GM12878 (cell line): ENCODE results near the gene GPRC5B. TPM values are rescaled to one million over a fixed set of nuclear protein-coding genes. Genes with fewer than 3 reads are reported as not detected.

Source experiments
- ATAC-seq: fragments of 200-7000 bp; cut with Tn5 transposase; 3 replicates; pipeline ENCODE4 v1.9.1; 2020; ENCODE audit warnings: mild to moderate bottlenecking, moderate library complexity
- BruUV-seq: library from RNA; stranded (reverse); fragments of 400-500 nt; replicated peaks from 2 replicates; lab custom pipeline; 2021; lab: Mats Ljungman, UMichigan
- CTCF ChIA-PET: fragments of 300-600 bp; sonication (Branson Sonifier 250); formaldehyde crosslinking; extraction: SDS; loops from one replicate; lab custom pipeline; 2021; ENCODE audit warnings: inconsistent platforms; lab: Yijun Ruan, JAX
- POLR2A ChIA-PET: fragments of 350-600 bp; formaldehyde crosslinking; extraction: SDS; loops from one replicate; lab custom pipeline; 2021; ENCODE audit warnings: inconsistent platforms; lab: Charles Lee
- RAD21 ChIA-PET: fragments of 300-600 bp; sonication (Branson Sonifier 250); formaldehyde crosslinking; loops from one replicate; lab custom pipeline; 2023; ENCODE audit warnings: antibody characterized with exemption; ENCODE audit not compliant: unreplicated experiment; lab: Charles Lee
- SMC1A ChIA-PET: fragments of 300-600 bp; sonication (Branson Sonifier 250); formaldehyde crosslinking; loops from one replicate; lab custom pipeline; 2023; ENCODE audit not compliant: unreplicated experiment, uncharacterized antibody; lab: Charles Lee
- DNase-seq: peaks from one replicate; pipeline ENCODE4 v3.0.0-alpha.2; 2011; ENCODE audit warnings: low read depth, low spot score
- FAIRE-seq: peaks from 3 replicates; lab custom pipeline; 2011; peaks lifted over from hg19 to GRCh38; lab: Jason Lieb, UNC
- H2AFZ ChIP-seq: 2 replicates; pipeline ENCODE4 v1.6.0; 2011; ENCODE audit warnings: low read depth, low read length, control low read depth; ENCODE audit not compliant: control insufficient read depth
- H3K27ac ChIP-seq: 2 replicates; pipeline ENCODE4 v1.5.1; 2011; ENCODE audit warnings: control low read depth; ENCODE audit not compliant: control insufficient read depth, insufficient read depth
- H3K27me3 ChIP-seq, 2 experiments: replicated peaks in 1 of 2; 2 replicates each; pipeline versions ENCODE4 v1.6.0 to v1.6.1; 2011; ENCODE audit warnings: low read length in 1 of 2; ENCODE audit not compliant: control insufficient read depth in 2 of 2, insufficient read depth in 2 of 2
- H3K36me3 ChIP-seq, 2 experiments: 2 replicates each; pipeline ENCODE4 v1.5.1; 2011; ENCODE audit warnings: low read length in 1 of 2; ENCODE audit not compliant: control insufficient read depth in 2 of 2, insufficient read depth in 2 of 2
- H3K4me1 ChIP-seq: 2 replicates; pipeline ENCODE4 v1.6.1; 2011; ENCODE audit warnings: mild to moderate bottlenecking, low read length, moderate library complexity, mixed read lengths; ENCODE audit not compliant: control insufficient read depth, insufficient read depth
- H3K4me2 ChIP-seq: 2 replicates; pipeline ENCODE4 v1.6.0; 2011; ENCODE audit warnings: control low read depth; ENCODE audit not compliant: control insufficient read depth, insufficient read depth
- H3K4me3 ChIP-seq: fragments of 200-600 bp; sonication (generic); 2 replicates; pipeline ENCODE4 v1.5.1; 2016
- H3K79me2 ChIP-seq: 2 replicates; pipeline ENCODE4 v1.6.0; 2011; ENCODE audit warnings: low read length; ENCODE audit not compliant: control insufficient read depth, insufficient read depth
- H3K9ac ChIP-seq: 2 replicates; pipeline ENCODE4 v1.8.0; 2011; ENCODE audit warnings: low read length, control low read depth, mixed read lengths; ENCODE audit not compliant: control insufficient read depth, insufficient read depth
- H3K9me3 ChIP-seq: replicated peaks from 3 replicates; pipeline ENCODE4 v1.5.1; 2011; ENCODE audit warnings: mild to moderate bottlenecking, low read length; ENCODE audit not compliant: control insufficient read depth, insufficient read depth
- H4K20me1 ChIP-seq: 2 replicates; pipeline ENCODE4 v1.6.0; 2011; ENCODE audit not compliant: control insufficient read depth, insufficient read depth
- ATF7 ChIP-seq: fragments of 450-650 bp; IDR thresholded peaks from 2 replicates; pipeline ENCODE4 v1.6.1; 2016; ENCODE audit warnings: low read depth, mild to moderate bottlenecking
- ELK1 ChIP-seq: IDR thresholded peaks from 2 replicates; pipeline ENCODE4 v1.6.1; 2012; ENCODE audit warnings: low read depth, low read length, improper control_type of control experiment
- FOS ChIP-seq: IDR thresholded peaks from 3 replicates; pipeline ENCODE4 v1.6.1; 2011; ENCODE audit warnings: borderline replicate concordance; ENCODE audit not compliant: insufficient read length; ENCODE audit errors: extremely low read depth
- HDAC6 ChIP-seq: fragments of 200-600 bp; sonication (generic); IDR thresholded peaks from one replicate; pipeline ENCODE4 v1.8.0; 2017; ENCODE audit warnings: antibody characterized with exemption; ENCODE audit not compliant: unreplicated experiment
- MLLT1 ChIP-seq: fragments of 450-650 bp; IDR thresholded peaks from 2 replicates; pipeline ENCODE4 v1.6.1; 2016; ENCODE audit warnings: mild to moderate bottlenecking
- MXI1 ChIP-seq: fragments of 150-350 bp; IDR thresholded peaks from 2 replicates; pipeline ENCODE4 v1.6.1; 2011; ENCODE audit warnings: low read depth, mild to moderate bottlenecking, inconsistent platforms, low read length, improper control_type of control experiment
- RB1 ChIP-seq: fragments of 450-650 bp; formaldehyde crosslinking; IDR thresholded peaks from 2 replicates; pipeline ENCODE4 v1.6.1; 2017; ENCODE audit warnings: mild to moderate bottlenecking, borderline replicate concordance
- RELA ChIP-seq: fragments of 450-650 bp; IDR thresholded peaks from 2 replicates; pipeline ENCODE4 v1.8.0; 2014; ENCODE audit warnings: borderline replicate concordance; ENCODE audit not compliant: partially characterized antibody
- RUNX3 ChIP-seq: IDR thresholded peaks from 2 replicates; pipeline ENCODE4 v1.6.1; 2012; ENCODE audit warnings: low read length, inconsistent platforms
- SKIL ChIP-seq: fragments of 450-650 bp; IDR thresholded peaks from 2 replicates; pipeline ENCODE4 v1.6.1; 2017; ENCODE audit warnings: mild to moderate bottlenecking, low read depth, inconsistent platforms; ENCODE audit not compliant: poor library complexity, severe bottlenecking
- SUPT20H ChIP-seq: IDR thresholded peaks from 2 replicates; pipeline ENCODE4 v1.6.1; 2011; ENCODE audit warnings: low read depth, mild to moderate bottlenecking, low read length, moderate library complexity, borderline replicate concordance; ENCODE audit not compliant: control insufficient read depth
- TCF12 ChIP-seq: IDR thresholded peaks from 2 replicates; pipeline ENCODE4 v1.6.1; 2011; ENCODE audit warnings: low read depth, mild to moderate bottlenecking, low read length
- ZNF384 ChIP-seq: IDR thresholded peaks from 2 replicates; pipeline ENCODE4 v1.6.1; 2012; ENCODE audit warnings: low read depth, mild to moderate bottlenecking, low read length, improper control_type of control experiment, borderline replicate concordance
- WGBS: methylation state at CpG from one replicate; pipeline ENCODE4 v1.1.6; 2016; ENCODE audit warnings: low lambda C conversion rate; ENCODE audit not compliant: insufficient replicate concordance, insufficient coverage; ENCODE audit errors: missing lambda C conversion rate; 5-methylcytosine and 5-hydroxymethylcytosine counted together
- in situ Hi-C: fragments of 300-500 bp; cut with MboI; formaldehyde crosslinking; loops from 9 replicates; pipeline ENCODE4 v1.14.3; 2018; ENCODE audit warnings: mixed read lengths
- intact Hi-C: fragments of 100-400 bp; cut with micrococcal nuclease; formaldehyde crosslinking; loops from one replicate; pipeline ENCODE4 v1.14.2; 2022; ENCODE audit not compliant: unreplicated experiment
- polyA plus RNA-seq, 11 experiments: library from polyadenylated mRNA; depleted of rRNA in 4 of 11; unstranded in 6 of 11; stranded (reverse) in 5 of 11; fragments of >200 nt; fragmentation: Nextera tagmentation in 4 of 11; fragmentation: Illumina TruSeq in 1 of 11; extraction: Ambion mirVana in 4 of 11; extraction: Trizol in 1 of 11; gene quantifications; 1 replicate in 1 of 11; 2 replicates in 10 of 11; pipeline versions ENCODE4 v1.2.1 to v1.2.3, GENCODE V29; 2011 to 2016; ENCODE audit warnings: inconsistent platforms in 2 of 11, missing spikeins in 2 of 11, low read depth in 1 of 11
- total RNA-seq, 4 experiments: library from RNA; depleted of rRNA in 3 of 4; stranded (reverse); fragments of >200 nt in 3 of 4; fragmentation: Illumina TruSeq in 1 of 4; extraction: Trizol in 1 of 4; gene quantifications; 2 replicates each; pipeline versions ENCODE4 v1.2.1 to v1.2.3, GENCODE V29; 2013 to 2021
- TF ChIP-seq, protein P1 (sequence below): fragments of 450-650 bp; IDR thresholded peaks from 2 replicates; pipeline ENCODE4 v1.6.1; 2017; ENCODE audit warnings: mild to moderate bottlenecking, moderate library complexity

The GPRC5B gene
- total and polyA plus RNA-seq, 10 of the 15 experiments (the other 5 are each of a cell fraction or from before 2014, with no cell fraction given) = 0.01 to 0.42 (median 0.15) TPM; not detected in 2

- ChIA-PET RAD21 (no interaction called here), CTCF (no interaction called here)
- Histone ChIP-seq H3K9me3 (no peaks in the 10 kb centered on the region), H3K4me2 (no peak overlapping the region), H3K27ac (no peak overlapping the region)
- ATAC-seq = no peak
- TF ChIP-seq SUPT20H (no peak), RUNX3 (no peak), MXI1 (no peak), MLLT1 (no peak), RELA (no peak), HDAC6 (no peak), FOS (no peak), ELK1 (no peak), ATF7 (no peak), ZNF384 (no peak), SKIL (no peak), RB1 (no peak), TCF12 (no peak)
- TF ChIP-seq, protein P1, sequence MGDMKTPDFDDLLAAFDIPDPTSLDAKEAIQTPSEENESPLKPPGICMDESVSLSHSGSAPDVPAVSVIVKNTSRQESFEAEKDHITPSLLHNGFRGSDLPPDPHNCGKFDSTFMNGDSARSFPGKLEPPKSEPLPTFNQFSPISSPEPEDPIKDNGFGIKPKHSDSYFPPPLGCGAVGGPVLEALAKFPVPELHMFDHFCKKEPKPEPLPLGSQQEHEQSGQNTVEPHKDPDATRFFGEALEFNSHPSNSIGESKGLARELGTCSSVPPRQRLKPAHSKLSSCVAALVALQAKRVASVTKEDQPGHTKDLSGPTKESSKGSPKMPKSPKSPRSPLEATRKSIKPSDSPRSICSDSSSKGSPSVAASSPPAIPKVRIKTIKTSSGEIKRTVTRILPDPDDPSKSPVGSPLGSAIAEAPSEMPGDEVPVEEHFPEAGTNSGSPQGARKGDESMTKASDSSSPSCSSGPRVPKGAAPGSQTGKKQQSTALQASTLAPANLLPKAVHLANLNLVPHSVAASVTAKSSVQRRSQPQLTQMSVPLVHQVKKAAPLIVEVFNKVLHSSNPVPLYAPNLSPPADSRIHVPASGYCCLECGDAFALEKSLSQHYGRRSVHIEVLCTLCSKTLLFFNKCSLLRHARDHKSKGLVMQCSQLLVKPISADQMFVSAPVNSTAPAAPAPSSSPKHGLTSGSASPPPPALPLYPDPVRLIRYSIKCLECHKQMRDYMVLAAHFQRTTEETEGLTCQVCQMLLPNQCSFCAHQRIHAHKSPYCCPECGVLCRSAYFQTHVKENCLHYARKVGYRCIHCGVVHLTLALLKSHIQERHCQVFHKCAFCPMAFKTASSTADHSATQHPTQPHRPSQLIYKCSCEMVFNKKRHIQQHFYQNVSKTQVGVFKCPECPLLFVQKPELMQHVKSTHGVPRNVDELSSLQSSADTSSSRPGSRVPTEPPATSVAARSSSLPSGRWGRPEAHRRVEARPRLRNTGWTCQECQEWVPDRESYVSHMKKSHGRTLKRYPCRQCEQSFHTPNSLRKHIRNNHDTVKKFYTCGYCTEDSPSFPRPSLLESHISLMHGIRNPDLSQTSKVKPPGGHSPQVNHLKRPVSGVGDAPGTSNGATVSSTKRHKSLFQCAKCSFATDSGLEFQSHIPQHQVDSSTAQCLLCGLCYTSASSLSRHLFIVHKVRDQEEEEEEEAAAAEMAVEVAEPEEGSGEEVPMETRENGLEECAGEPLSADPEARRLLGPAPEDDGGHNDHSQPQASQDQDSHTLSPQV = no peak
- TF ChIP-seq, all 136 proteins: peak for 0
- H2AFZ ChIP-seq = no peak overlapping the region
- H3K9ac ChIP-seq = no peak overlapping the region
- no peak overlapping the region for H3K4me3 ChIP-seq
- ChIA-PET SMC1A (no interaction called here), POLR2A (no interaction called here)
- H3K79me2 ChIP-seq = no peaks in the 10 kb centered on the region
- BruUV-seq = no TSS peak
- no peaks in the 10 kb centered on the region for H3K4me1 ChIP-seq
- no peaks in the 10 kb centered on the region for H4K20me1 ChIP-seq
- no peaks in the 10 kb centered on the region for H3K27me3 ChIP-seq
- WGBS = 67% methylated on average over 2 of the region's 2 CpGs
- intact Hi-C loops (no loop called here), in situ Hi-C loops (no loop called here)
- DNase-seq (no peak), FAIRE-seq (no peak)
- H3K36me3 ChIP-seq = no peaks in the 10 kb centered on the region
Measured at GRCh38 chr16:19815418-19815817, 69.2 kb downstream of the GPRC5B start.
